CD4-positive, alpha-beta memory T cell (primary cell): Measurements from ENCODE around the gene PRRX2. TPM values are rescaled to one million over a fixed set of nuclear protein-coding genes. Genes with fewer than 3 reads are reported as not detected.

Experiments
- CTCF ChIA-PET: fragments of 350-600 bp; sonication (Branson Sonifier 250); formaldehyde crosslinking; loops from one replicate; lab custom pipeline; 2021; ENCODE audit warnings: inconsistent platforms; ENCODE audit not compliant: partially characterized antibody; lab: Charles Lee
- POLR2A ChIA-PET: fragments of 350-600 bp; sonication (Branson Sonifier 250); formaldehyde crosslinking; loops from one replicate; lab custom pipeline; 2021; ENCODE audit not compliant: partially characterized antibody; lab: Charles Lee
- DNase-seq, 5 donors: peaks; one replicate each; pipeline versions ENCODE4 v3.0.0 to v3.0.0-alpha.2; 2020 to 2022; ENCODE audit warnings: mixed read lengths in 1 of 5
- H3K27ac ChIP-seq: one replicate; pipeline ENCODE4 v1.7.0; 2013; ENCODE audit warnings: low read depth, low read length
- H3K27me3 ChIP-seq: 2 replicates; pipeline ENCODE4 v1.7.0; 2013; ENCODE audit warnings: mild to moderate bottlenecking, low read length, moderate library complexity; ENCODE audit not compliant: insufficient read depth
- H3K36me3 ChIP-seq: 2 replicates; pipeline ENCODE4 v1.7.0; 2013; ENCODE audit warnings: mild to moderate bottlenecking, low read length, moderate library complexity; ENCODE audit not compliant: insufficient read depth
- H3K4me1 ChIP-seq: 2 replicates; pipeline ENCODE4 v1.7.0; 2013; ENCODE audit warnings: mild to moderate bottlenecking, low read length, moderate library complexity; ENCODE audit not compliant: insufficient read depth
- H3K4me3 ChIP-seq, 2 donors: one replicate each; pipeline ENCODE4 v1.7.0; 2013; ENCODE audit warnings: low read length in 2 of 2, mild to moderate bottlenecking in 1 of 2
- H3K9me3 ChIP-seq, 2 donors: one replicate each; pipeline ENCODE4 v1.7.0; 2013; ENCODE audit warnings: low read length in 2 of 2, control low read depth in 1 of 2; ENCODE audit not compliant: control insufficient read depth in 1 of 2
- H3K27ac Mint-ChIP-seq, 7 donors: one replicate each; pipeline ENCODE4 v1.8.0; 2020 to 2021; ENCODE audit warnings: mixed read lengths in 7 of 7, mild to moderate bottlenecking in 6 of 7, inconsistent platforms in 3 of 7, moderate library complexity in 3 of 7
- H3K27me3 Mint-ChIP-seq, 2 donors: one replicate each; pipeline ENCODE4 v1.8.0; 2020 to 2021; ENCODE audit warnings: mixed read lengths in 2 of 2
- H3K36me3 Mint-ChIP-seq, 2 donors: one replicate each; pipeline ENCODE4 v1.8.0; 2020 to 2021; ENCODE audit warnings: mixed read lengths in 2 of 2, inconsistent platforms in 1 of 2, mild to moderate bottlenecking in 1 of 2
- H3K4me1 Mint-ChIP-seq, 4 donors: one replicate each; pipeline ENCODE4 v1.8.0; 2020 to 2021; ENCODE audit warnings: mixed read lengths in 4 of 4, mild to moderate bottlenecking in 1 of 4
- H3K4me3 Mint-ChIP-seq, 8 donors: one replicate each; pipeline ENCODE4 v1.8.0; 2020 to 2021; ENCODE audit warnings: mixed read lengths in 8 of 8, mild to moderate bottlenecking in 7 of 8, moderate library complexity in 6 of 8, inconsistent platforms in 3 of 8
- H3K9me3 Mint-ChIP-seq, 8 donors: one replicate each; pipeline ENCODE4 v1.8.0; 2020 to 2021; ENCODE audit warnings: mixed read lengths in 8 of 8, mild to moderate bottlenecking in 5 of 8, inconsistent platforms in 3 of 8, moderate library complexity in 1 of 8
- intact Hi-C: fragments of 100-400 bp; cut with micrococcal nuclease; formaldehyde crosslinking; loops from one replicate; pipeline ENCODE4 v1.15.1; 2023
- polyA plus RNA-seq, 2 donors: library from polyadenylated mRNA; unstranded; fragments of 300-500 nt; fragmentation: Illumina TruSeq; gene quantifications; one replicate each; pipeline ENCODE4 v1.2.3, GENCODE V29; 2021
- total RNA-seq, 2 experiments: library from RNA; stranded (reverse); gene quantifications; one replicate each; pipeline ENCODE4 v1.2.3, GENCODE V29; 2021

The PRRX2 gene
- total and polyA plus RNA-seq, 4 experiments from 2014 or later, result not detected

DNA sequence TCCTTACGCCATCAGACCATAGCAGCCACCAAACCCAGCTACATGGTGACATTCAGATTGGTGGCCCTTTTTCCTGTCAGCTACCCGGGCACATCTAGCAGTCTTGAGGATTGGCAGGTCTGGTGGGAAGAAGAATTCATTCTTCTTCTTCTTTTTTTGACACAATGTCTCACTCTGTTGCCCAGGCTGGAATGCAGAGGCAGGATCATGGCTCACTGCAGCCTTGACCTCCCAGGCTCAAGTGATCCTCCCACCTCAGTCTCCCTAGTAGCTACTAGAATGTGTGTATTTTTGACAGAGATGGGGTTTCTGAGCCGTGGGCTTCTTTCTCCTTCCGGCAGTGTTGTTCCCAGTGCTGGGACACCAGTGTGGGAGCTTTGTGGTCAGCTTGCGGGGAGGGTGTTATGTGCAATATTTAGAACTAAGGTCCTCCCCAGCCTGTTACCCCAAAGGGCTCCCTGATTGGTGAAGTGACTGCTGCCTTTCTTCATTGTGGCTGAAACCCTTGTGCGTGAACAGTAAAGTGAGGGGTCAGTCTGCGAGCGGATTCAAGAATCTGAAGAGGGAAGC lies 36.1 kb upstream of the PRRX2 start:
- Mint-ChIP-seq H3K36me3 (peaks cover 5 to 48% of the 10 kb centered on the region in 2 donors), H3K4me3 (peak overlapping the region in 2 of 8 donors; percentile 5 to 43), H3K4me1 (peaks cover 30 to 72% (median 56%) of the 10 kb centered on the region in 4 donors), H3K27me3 (peaks cover 0 to 2% of the 10 kb centered on the region in 2 donors), H3K9me3 (no peaks in the 10 kb centered on the region), H3K27ac (peak overlapping the region; percentile 48 to 96 (median 68))
- intact Hi-C loops, result no loop called here
- H3K4me3 ChIP-seq, result no peak overlapping the region
- no peak overlapping the region for H3K27ac ChIP-seq
- ChIA-PET CTCF (interaction anchor here (0.9 to 3.0 kb wide), 5 partner anchors 11 to 497 kb away, joined by 3 to 11 read pairs (median 3); no protein-coding TSS in a partner anchor), POLR2A (interaction anchor here (1.0 to 5.5 kb wide), 2 partner anchors 491 to 549 kb away, joined by 4 to 58 read pairs; partner anchors contain the start of gene DOLPP1)
- no peak for DNase-seq
- H3K9me3 ChIP-seq, result no peaks in the 10 kb centered on the region
- peaks cover 43% of the 10 kb centered on the region for H3K4me1 ChIP-seq
- peaks cover 18% of the 10 kb centered on the region for H3K36me3 ChIP-seq
- H3K27me3 ChIP-seq, result no peaks in the 10 kb centered on the region

DNA sequence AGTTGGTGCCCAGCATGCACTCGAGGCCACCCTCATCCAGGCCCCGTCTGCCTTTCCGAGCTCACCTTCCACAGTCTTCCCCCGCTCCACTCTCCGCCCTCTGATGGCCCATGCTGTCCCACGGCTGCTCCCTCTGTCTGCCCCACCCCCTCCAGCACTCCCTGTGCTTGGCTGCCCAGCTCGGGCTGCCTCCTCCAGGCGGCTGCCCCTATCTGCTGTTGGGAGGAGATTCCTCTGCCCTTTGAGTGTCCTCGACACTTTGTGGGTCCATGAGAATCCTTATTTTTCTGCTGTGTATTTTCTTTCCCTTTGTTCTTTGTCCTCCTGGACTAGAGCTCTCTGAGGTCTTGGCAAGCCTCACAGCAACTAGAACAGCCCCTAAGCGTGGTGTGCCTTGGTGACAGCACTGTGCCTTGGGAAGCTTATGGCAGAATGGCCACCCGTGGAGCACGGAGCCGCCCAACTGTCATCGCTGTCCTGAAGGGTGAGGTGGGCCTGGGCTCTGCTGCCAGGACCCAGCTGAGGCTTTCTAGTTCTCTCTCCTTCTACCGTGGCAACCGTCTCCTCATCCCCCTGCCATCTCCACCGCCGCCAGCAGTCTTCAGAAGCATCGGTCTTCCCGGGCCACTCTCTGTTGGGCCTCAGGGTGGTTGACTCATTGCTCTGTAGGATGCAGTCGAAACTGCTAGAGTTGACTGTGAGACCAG lies 34.3 kb upstream of the PRRX2 start:
- H3K27ac Mint-ChIP-seq, result peak overlapping the region in 6 of 7 donors; percentile 48 to 80 (median 72)
- intact Hi-C loops, result no loop called here
- no peak for DNase-seq
- peaks cover 30 to 62% (median 48%) of the 10 kb centered on the region in 4 donors for H3K4me1 Mint-ChIP-seq
- no peak overlapping the region for H3K27ac ChIP-seq
- POLR2A ChIA-PET, result interaction anchor here (0.8 kb wide), 1 partner anchor 453 kb away, joined by 3 read pairs; the partner anchor contains the start of gene IER5L
- H3K4me3 ChIP-seq, result no peak overlapping the region
- peak overlapping the region in 1 of 8 donors; percentile 29 for H3K4me3 Mint-ChIP-seq
- H3K27me3 ChIP-seq, result no peaks in the 10 kb centered on the region
- CTCF ChIA-PET, result interaction anchor here (1.3 to 3.0 kb wide), 3 partner anchors 9 to 499 kb away, joined by 4 to 9 read pairs (median 5); partner anchors contain the start of gene C9orf50
- peaks cover 29% of the 10 kb centered on the region for H3K4me1 ChIP-seq
- H3K9me3 Mint-ChIP-seq, result no peaks in the 10 kb centered on the region
- H3K36me3 Mint-ChIP-seq, result peaks cover 13 to 59% of the 10 kb centered on the region in 2 donors
- H3K36me3 ChIP-seq, result peaks cover 33% of the 10 kb centered on the region
- no peaks in the 10 kb centered on the region for H3K27me3 Mint-ChIP-seq
- H3K9me3 ChIP-seq, result no peaks in the 10 kb centered on the region

DNA sequence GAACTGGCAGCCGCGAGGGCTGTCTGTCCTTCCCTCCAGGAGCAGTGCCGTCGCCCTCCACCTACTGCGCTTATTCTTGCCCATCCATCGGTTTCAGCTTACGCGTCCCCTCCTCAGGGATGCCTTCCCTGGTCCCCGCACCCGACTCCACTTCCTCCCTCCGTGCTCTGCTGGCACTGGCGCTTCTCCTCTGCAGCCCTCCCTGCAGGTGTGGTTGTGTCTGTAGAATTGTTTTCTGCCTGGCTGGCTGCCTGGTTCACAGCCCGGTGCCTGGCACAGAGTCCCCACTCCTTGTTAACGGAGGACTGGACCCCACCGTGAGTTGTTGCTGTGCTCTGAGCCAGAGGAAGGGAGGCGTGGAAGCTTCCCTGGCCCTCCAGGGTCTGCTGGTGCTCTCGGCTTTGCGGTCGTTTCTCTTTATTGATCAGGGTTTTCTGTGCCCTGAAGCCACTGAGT lies 33.7 kb upstream of the PRRX2 start:
- intact Hi-C loops, result no loop called here
- Mint-ChIP-seq H3K4me3 (peak overlapping the region in 1 of 8 donors; percentile 16), H3K27ac (peak overlapping the region in 5 of 7 donors; percentile 46 to 79 (median 72)), H3K36me3 (peaks cover 13 to 57% of the 10 kb centered on the region in 2 donors), H3K9me3 (no peaks in the 10 kb centered on the region), H3K4me1 (peaks cover 29 to 61% (median 46%) of the 10 kb centered on the region in 4 donors), H3K27me3 (no peaks in the 10 kb centered on the region)
- H3K4me1 ChIP-seq, result peaks cover 29% of the 10 kb centered on the region
- CTCF ChIA-PET, result interaction anchor here (1.3 to 3.0 kb wide), 2 partner anchors 8 to 500 kb away, joined by 4 to 9 read pairs; no protein-coding TSS in a partner anchor
- H3K9me3 ChIP-seq, result no peaks in the 10 kb centered on the region
- H3K4me3 ChIP-seq, result no peak overlapping the region
- H3K36me3 ChIP-seq, result peaks cover 33% of the 10 kb centered on the region
- DNase-seq, result no peak
- H3K27ac ChIP-seq, result no peak overlapping the region
- no peaks in the 10 kb centered on the region for H3K27me3 ChIP-seq
- POLR2A ChIA-PET, result no interaction called here

DNA sequence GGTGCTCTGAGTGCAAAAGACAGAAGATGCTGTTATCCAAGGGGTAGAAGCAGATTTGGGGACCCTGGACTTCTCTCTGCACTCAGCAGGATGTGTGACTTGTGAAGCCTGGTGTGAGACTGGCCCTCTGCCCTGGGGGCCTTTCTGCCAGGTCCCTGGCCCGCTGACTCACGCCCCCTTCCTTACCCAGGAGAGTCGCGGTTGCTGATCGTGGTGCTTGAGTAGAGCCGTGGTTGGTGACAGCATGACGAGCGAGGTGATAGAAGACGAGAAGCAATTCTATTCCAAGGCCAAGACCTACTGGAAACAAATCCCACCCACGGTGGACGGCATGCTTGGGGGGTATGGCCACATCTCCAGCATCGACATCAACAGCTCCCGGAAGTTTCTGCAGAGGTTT lies 33.0 kb upstream of the PRRX2 start:
- H3K4me1 ChIP-seq, result peaks cover 23% of the 10 kb centered on the region
- POLR2A ChIA-PET, result interaction anchor here (1.5 kb wide), 1 partner anchor 8 kb away, joined by 4 read pairs; no protein-coding TSS in a partner anchor

DNA sequence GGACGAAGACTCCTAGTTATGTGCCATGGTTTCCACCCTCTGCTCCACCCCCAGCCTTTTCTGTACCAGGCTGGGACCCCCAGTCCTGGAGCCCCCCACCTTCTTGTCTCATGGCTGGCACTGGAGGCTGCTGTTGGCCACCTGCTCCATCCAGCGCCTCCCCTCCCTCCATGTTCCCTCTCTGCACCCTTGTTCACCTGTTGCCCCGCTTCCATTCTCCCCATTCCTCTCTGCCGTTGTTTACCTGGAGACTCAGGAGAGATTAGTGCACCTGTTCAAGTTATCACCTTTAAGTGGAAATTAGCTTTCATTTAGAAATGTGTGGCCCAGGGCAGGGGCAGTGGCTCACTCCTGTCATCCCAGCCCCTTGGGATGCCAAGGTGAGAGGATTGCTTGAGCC lies 32.2 kb upstream of the PRRX2 start:
- H3K27ac Mint-ChIP-seq, result peak overlapping the region in 1 of 7 donors; percentile 41
- no peak for DNase-seq
- intact Hi-C loops, result no loop called here
- H3K4me1 ChIP-seq, result peaks cover 15% of the 10 kb centered on the region
- no peaks in the 10 kb centered on the region for H3K27me3 ChIP-seq
- no peak overlapping the region for H3K4me3 Mint-ChIP-seq
- no peak overlapping the region for H3K4me3 ChIP-seq
- POLR2A ChIA-PET, result interaction anchor here (1.5 kb wide), 1 partner anchor 9 kb away, joined by 4 read pairs; no protein-coding TSS in a partner anchor
- peaks cover 18 to 46% (median 34%) of the 10 kb centered on the region in 4 donors for H3K4me1 Mint-ChIP-seq
- no peak overlapping the region for H3K27ac ChIP-seq
- H3K36me3 Mint-ChIP-seq, result peaks cover 13 to 67% of the 10 kb centered on the region in 2 donors
- H3K9me3 Mint-ChIP-seq, result no peaks in the 10 kb centered on the region
- peaks cover 47% of the 10 kb centered on the region for H3K36me3 ChIP-seq
- CTCF ChIA-PET, result no interaction called here
- no peaks in the 10 kb centered on the region for H3K27me3 Mint-ChIP-seq
- H3K9me3 ChIP-seq, result no peaks in the 10 kb centered on the region

More for the DNA sequence above, 33.0 kb upstream of the PRRX2 start:
- H3K27me3 ChIP-seq, result no peaks in the 10 kb centered on the region
- no peak overlapping the region for H3K4me3 ChIP-seq
- no peak for DNase-seq
- Mint-ChIP-seq H3K27ac (peak overlapping the region in 3 of 7 donors; percentile 22 to 77 (median 72)), H3K4me3 (no peak overlapping the region), H3K36me3 (peaks cover 13 to 59% of the 10 kb centered on the region in 2 donors), H3K4me1 (peaks cover 24 to 53% (median 38%) of the 10 kb centered on the region in 4 donors), H3K27me3 (no peaks in the 10 kb centered on the region), H3K9me3 (no peaks in the 10 kb centered on the region)
- CTCF ChIA-PET, result interaction anchor here (1.3 kb wide), 1 partner anchor 501 kb away, joined by 4 read pairs; no protein-coding TSS in a partner anchor
- intact Hi-C loops, result no loop called here
- no peak overlapping the region for H3K27ac ChIP-seq
- H3K9me3 ChIP-seq, result no peaks in the 10 kb centered on the region
- peaks cover 40% of the 10 kb centered on the region for H3K36me3 ChIP-seq

DNA sequence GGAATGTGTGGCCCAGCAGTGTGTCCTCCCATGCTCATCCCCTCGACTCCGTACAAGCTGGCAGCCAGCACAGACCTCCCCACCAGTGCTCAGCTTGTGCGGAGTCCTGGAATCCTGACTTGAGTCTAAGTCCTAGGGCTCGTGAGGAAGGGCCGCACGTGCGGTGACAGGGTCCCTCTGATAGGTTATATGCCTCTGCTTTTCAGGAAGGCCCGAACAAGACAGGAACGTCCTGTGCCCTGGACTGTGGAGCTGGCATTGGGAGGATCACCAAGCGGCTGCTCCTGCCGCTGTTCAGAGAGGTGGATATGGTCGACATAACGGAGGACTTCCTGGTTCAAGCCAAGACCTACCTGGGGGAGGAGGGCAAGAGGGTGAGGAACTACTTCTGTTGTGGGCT lies 31.6 kb upstream of the PRRX2 start:
- peaks cover 0 to 2% (median 0%) of the 10 kb centered on the region in 8 donors for H3K9me3 Mint-ChIP-seq
- no peak for DNase-seq
- Histone ChIP-seq H3K27ac (no peak overlapping the region), H3K36me3 (peaks cover 54% of the 10 kb centered on the region), H3K4me1 (peaks cover 9% of the 10 kb centered on the region), H3K9me3 (no peaks in the 10 kb centered on the region), H3K4me3 (no peak overlapping the region), H3K27me3 (no peaks in the 10 kb centered on the region)
- peak overlapping the region in 2 of 7 donors; percentile 31 to 52 for H3K27ac Mint-ChIP-seq
- ChIA-PET CTCF (no interaction called here), POLR2A (interaction anchor here (1.5 kb wide), 1 partner anchor 9 kb away, joined by 4 read pairs; no protein-coding TSS in a partner anchor)
- no peak overlapping the region for H3K4me3 Mint-ChIP-seq
- peaks cover 13 to 67% of the 10 kb centered on the region in 2 donors for H3K36me3 Mint-ChIP-seq
- H3K4me1 Mint-ChIP-seq, result peaks cover 16 to 41% (median 31%) of the 10 kb centered on the region in 4 donors
- intact Hi-C loops, result no loop called here
- no peaks in the 10 kb centered on the region for H3K27me3 Mint-ChIP-seq
